Right lobe of liver (tissue), 6 donors: Measurements from ENCODE around the gene LRMDA. TPM values are rescaled to one million over a fixed set of nuclear protein-coding genes. Genes with fewer than 3 reads are reported as not detected.

Experiments
- ATAC-seq, 4 donors: fragments of 200-7000 bp; cut with Tn5 transposase; one replicate each; pipeline ENCODE4 v1.9.1; 2020; ENCODE audit warnings: mild to moderate bottlenecking in 4 of 4, moderate library complexity in 4 of 4
- DNase-seq, 3 donors: peaks; one replicate each; pipeline ENCODE4 v3.0.0-alpha.2; 2020
- H3K27ac ChIP-seq, 3 donors: fragments of 200-600 bp; one replicate each; pipeline ENCODE4 v1.8.0; 2022
- H3K27me3 ChIP-seq, 2 donors: fragments of 200-600 bp; one replicate each; pipeline ENCODE4 v1.8.0; 2022
- H3K36me3 ChIP-seq, 4 donors: fragments of 200-600 bp; sonication (generic) in 1 of 4; one replicate each; pipeline versions ENCODE4 v1.5.1 to v1.8.0; 2017 to 2022; ENCODE audit warnings: control low read depth in 1 of 4
- H3K4me1 ChIP-seq, 4 donors: fragments of 200-600 bp; sonication (generic) in 1 of 4; one replicate each; pipeline versions ENCODE4 v1.5.1 to v1.8.0; 2017 to 2022; ENCODE audit warnings: control low read depth in 1 of 4
- H3K4me3 ChIP-seq, 3 donors: fragments of 200-600 bp; one replicate each; pipeline ENCODE4 v1.8.0; 2022
- H3K9me3 ChIP-seq, 4 donors: fragments of 200-600 bp; sonication (generic) in 1 of 4; one replicate each; pipeline versions ENCODE4 v1.5.1 to v1.8.0; 2017 to 2022; ENCODE audit warnings: control low read depth in 1 of 4
- CTCF ChIP-seq, 4 donors: fragments of 200-600 bp in 3 of 4; fragments of 450-650 bp in 1 of 4; IDR thresholded peaks; one replicate each; pipeline versions ENCODE4 v1.5.1 to v1.8.0; 2016 to 2022; ENCODE audit warnings: antibody characterized with exemption in 4 of 4, mild to moderate bottlenecking in 2 of 4
- POLR2A ChIP-seq: fragments of 450-650 bp; IDR thresholded peaks from one replicate; pipeline ENCODE4 v1.6.1; 2017; ENCODE audit warnings: antibody characterized with exemption, mild to moderate bottlenecking
- WGBS: methylation state at CpG from one replicate; pipeline ENCODE4 v1.1.6; 2018; ENCODE audit warnings: low coverage, low lambda C conversion rate; ENCODE audit not compliant: insufficient coverage; ENCODE audit errors: missing lambda C conversion rate; 5-methylcytosine and 5-hydroxymethylcytosine counted together
- intact Hi-C, 2 donors: fragments of 100-400 bp; cut with DNase I; formaldehyde crosslinking; loops; one replicate each; pipeline versions ENCODE4 v1.11.2 to v1.14.1; 2022
- total RNA-seq, 6 experiments: library from RNA; depleted of rRNA in 2 of 6; stranded (reverse); fragments of >200 nt in 2 of 6; fragmentation: NEBNext Ultra II Directional in 3 of 6; extraction: Animal tissue kit (Norgen Biotek cat#: 25700) in 3 of 6; gene quantifications; one replicate each; pipeline versions ENCODE4 v1.1.0 to v1.2.4, GENCODE V29; 2016 to 2023
- donor health status: DM: no; HTN: yes; CAD: no.
- donor health status: DM: no; HTN: no; CAD: no.
- donor health status: DM: no; HTN: no; CAD: no.
- donor health status: DM: no; HTN: yes; CAD: no.
- donor health status: DM: no; HTN: yes; CAD: no.

LRMDA gene
- total RNA-seq, 6 experiments from 2014 or later: 9.9 to 19.9 (median 16.3) TPM

- peaks cover 0 to 21% (median 5%) of the 10 kb centered on the region in 4 donors for H3K4me1 ChIP-seq
- TF ChIP-seq POLR2A: no peak
- H3K36me3 ChIP-seq: no peaks in the 10 kb centered on the region
- H3K27me3 ChIP-seq: no peaks in the 10 kb centered on the region
- ATAC-seq (peak; percentile 67 to 90 (median 82)), DNase-seq (peak in 2 of 3 donors; percentile 23 to 58)
- H3K4me3 ChIP-seq: no peak overlapping the region
- H3K9me3 ChIP-seq: no peaks in the 10 kb centered on the region
- intact Hi-C loops: no loop called here
- H3K27ac ChIP-seq: peak overlapping the region in 1 of 3 donors; percentile 34
- 22% methylated on average over 2 of the region's 3 CpGs for WGBS
Observed at GRCh38 chr10:75655791-75656451, 224.5 kb downstream of the LRMDA start.

GRCh38 chr10:75657351-75657750 lies 225.9 kb downstream of the LRMDA start:
- 89% methylated on average over 2 of the region's 2 CpGs for WGBS
- ATAC-seq (no peak), DNase-seq (no peak)
- peaks cover 0 to 22% (median 5%) of the 10 kb centered on the region in 4 donors for H3K4me1 ChIP-seq
- H3K36me3 ChIP-seq: no peaks in the 10 kb centered on the region
- H3K9me3 ChIP-seq: no peaks in the 10 kb centered on the region
- no peaks in the 10 kb centered on the region for H3K27me3 ChIP-seq
- H3K27ac ChIP-seq: no peak overlapping the region
- TF ChIP-seq CTCF (IDR thresholded peaks at IDR 0.05) (no peak), POLR2A (no peak)
- H3K4me3 ChIP-seq: no peak overlapping the region
- intact Hi-C loops: no loop called here

GRCh38 chr10:75658036-75658435 lies 226.6 kb downstream of the LRMDA start:
- no peak for ATAC-seq
- H3K36me3 ChIP-seq: no peaks in the 10 kb centered on the region
- H3K4me3 ChIP-seq: no peak overlapping the region
- no peak for DNase-seq
- no peak overlapping the region for H3K27ac ChIP-seq
- peaks cover 0 to 28% (median 5%) of the 10 kb centered on the region in 4 donors for H3K4me1 ChIP-seq
- no peaks in the 10 kb centered on the region for H3K9me3 ChIP-seq
- TF ChIP-seq POLR2A: no peak
- no peak for TF ChIP-seq CTCF (IDR thresholded peaks at IDR 0.05)
- intact Hi-C loops: no loop called here
- H3K27me3 ChIP-seq: no peaks in the 10 kb centered on the region
- WGBS: 89% methylated on average over 4 of the region's 4 CpGs

- no peaks in the 10 kb centered on the region for H3K27me3 ChIP-seq
- H3K4me3 ChIP-seq: no peak overlapping the region
- TF ChIP-seq POLR2A (no peak), CTCF (IDR thresholded peaks at IDR 0.05) (no peak)
- ATAC-seq (no peak), DNase-seq (no peak)
- H3K4me1 ChIP-seq: peaks cover 0 to 33% (median 7%) of the 10 kb centered on the region in 4 donors
- 100% methylated on average over 1 of the region's 1 CpG for WGBS
- intact Hi-C loops: no loop called here
- no peaks in the 10 kb centered on the region for H3K36me3 ChIP-seq
- no peak overlapping the region for H3K27ac ChIP-seq
- no peaks in the 10 kb centered on the region for H3K9me3 ChIP-seq
Observed at GRCh38 chr10:75658496-75658895, 227.1 kb downstream of the LRMDA start.

- peak; percentile 25 to 56 (median 42) for ATAC-seq
- 50% methylated on average over 2 of the region's 6 CpGs for WGBS
- no peak overlapping the region for H3K4me3 ChIP-seq
- TF ChIP-seq CTCF (IDR thresholded peaks at IDR 0.05): no peak
- TF ChIP-seq POLR2A: no peak
- no peaks in the 10 kb centered on the region for H3K36me3 ChIP-seq
- no peak overlapping the region for H3K27ac ChIP-seq
- intact Hi-C loops: no loop called here
- peaks cover 0 to 37% (median 8%) of the 10 kb centered on the region in 4 donors for H3K4me1 ChIP-seq
- DNase-seq: peak; percentile 28 to 68 (median 50)
- H3K9me3 ChIP-seq: no peaks in the 10 kb centered on the region
- H3K27me3 ChIP-seq: no peaks in the 10 kb centered on the region
Observed at GRCh38 chr10:75658915-75659314, 227.5 kb downstream of the LRMDA start.
